B cell (primary cell): Measurements from ENCODE around the gene POP5.

Experiments
- EZH2 ChIP-seq: IDR thresholded peaks from 2 replicates; pipeline ENCODE4 v1.6.1; 2012; ENCODE audit warnings: borderline replicate concordance, low read depth, mild to moderate bottlenecking, moderate library complexity, low read length; ENCODE audit not compliant: insufficient read depth, poor library complexity, severe bottlenecking
- TF ChIP-seq, protein P1 (sequence below): fragments of 200-600 bp; IDR thresholded peaks from one replicate; pipeline ENCODE4 v1.8.0; 2022; ENCODE audit warnings: antibody characterized with exemption, mild to moderate bottlenecking

GRCh38 chr12:120571299-120571698, 9.9 kb downstream of the POP5 start:
- TF ChIP-seq, protein P1, sequence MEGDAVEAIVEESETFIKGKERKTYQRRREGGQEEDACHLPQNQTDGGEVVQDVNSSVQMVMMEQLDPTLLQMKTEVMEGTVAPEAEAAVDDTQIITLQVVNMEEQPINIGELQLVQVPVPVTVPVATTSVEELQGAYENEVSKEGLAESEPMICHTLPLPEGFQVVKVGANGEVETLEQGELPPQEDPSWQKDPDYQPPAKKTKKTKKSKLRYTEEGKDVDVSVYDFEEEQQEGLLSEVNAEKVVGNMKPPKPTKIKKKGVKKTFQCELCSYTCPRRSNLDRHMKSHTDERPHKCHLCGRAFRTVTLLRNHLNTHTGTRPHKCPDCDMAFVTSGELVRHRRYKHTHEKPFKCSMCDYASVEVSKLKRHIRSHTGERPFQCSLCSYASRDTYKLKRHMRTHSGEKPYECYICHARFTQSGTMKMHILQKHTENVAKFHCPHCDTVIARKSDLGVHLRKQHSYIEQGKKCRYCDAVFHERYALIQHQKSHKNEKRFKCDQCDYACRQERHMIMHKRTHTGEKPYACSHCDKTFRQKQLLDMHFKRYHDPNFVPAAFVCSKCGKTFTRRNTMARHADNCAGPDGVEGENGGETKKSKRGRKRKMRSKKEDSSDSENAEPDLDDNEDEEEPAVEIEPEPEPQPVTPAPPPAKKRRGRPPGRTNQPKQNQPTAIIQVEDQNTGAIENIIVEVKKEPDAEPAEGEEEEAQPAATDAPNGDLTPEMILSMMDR = no peak
- TF ChIP-seq EZH2 = no peak
